Vagina (tissue), 2 donors: ENCODE measurements around the gene BIRC5. TPM values are rescaled to one million over a fixed set of nuclear protein-coding genes. Genes with fewer than 3 reads are reported as not detected.

ENCODE experiments used
- DNase-seq, 2 donors: peaks; one replicate each; pipeline ENCODE4 v3.0.0-alpha.2; 2017; ENCODE audit errors: extremely low spot score in 2 of 2
- H3K27ac ChIP-seq: fragments of 200-600 bp; sonication (generic); one replicate; pipeline ENCODE4 v1.5.1; 2019
- H3K27me3 ChIP-seq: fragments of 200-600 bp; sonication (generic); one replicate; pipeline ENCODE4 v1.5.1; 2019
- H3K36me3 ChIP-seq, 2 donors: fragments of 200-600 bp; sonication (generic); one replicate each; pipeline ENCODE4 v1.5.1; 2017 to 2019
- H3K4me1 ChIP-seq: fragments of 200-600 bp; sonication (generic); one replicate; pipeline ENCODE4 v1.5.1; 2019
- H3K4me3 ChIP-seq, 2 donors: fragments of 200-600 bp; sonication (generic); 1 replicate in 1 of 2; 2 replicates in 1 of 2; pipeline ENCODE4 v1.5.1; 2016 to 2019
- H3K9me3 ChIP-seq: fragments of 200-600 bp; sonication (generic); one replicate; pipeline ENCODE4 v1.5.1; 2019
- CTCF ChIP-seq, 3 experiments: fragments of 450-650 bp in 2 of 3; fragments of 200-600 bp in 1 of 3; sonication (generic) in 1 of 3; IDR thresholded peaks; one replicate each; pipeline ENCODE4 v1.5.1; 2017 to 2019; ENCODE audit warnings: antibody characterized with exemption in 3 of 3, mild to moderate bottlenecking in 2 of 3, moderate library complexity in 2 of 3
- POLR2A ChIP-seq, 2 donors: fragments of 450-650 bp; IDR thresholded peaks; one replicate each; pipeline ENCODE4 v1.6.1; 2017; ENCODE audit warnings: antibody characterized with exemption in 2 of 2, mild to moderate bottlenecking in 2 of 2, moderate library complexity in 2 of 2
- POLR2AphosphoS5 ChIP-seq, 2 donors: sonication (generic); formaldehyde crosslinking; IDR thresholded peaks; one replicate each; pipeline ENCODE4 v1.9.0; 2017; ENCODE audit warnings: antibody characterized with exemption in 2 of 2, mild to moderate bottlenecking in 2 of 2, low read depth in 1 of 2; ENCODE audit not compliant: insufficient read depth in 1 of 2
- intact Hi-C: fragments of 100-400 bp; cut with DNase I; formaldehyde crosslinking; loops from one replicate; pipeline ENCODE4 v1.15.1; 2023
- total RNA-seq: library from RNA; depleted of rRNA; stranded (reverse); fragments of >200 nt; gene quantifications from one replicate; pipeline ENCODE4 v1.2.3, GENCODE V29; 2016

Gene BIRC5
- total RNA-seq, 1 donor from 2014 or later, result 3.4 TPM

- no peaks in the 10 kb centered on the region for H3K27me3 ChIP-seq
- no peaks in the 10 kb centered on the region for H3K4me1 ChIP-seq
- no peaks in the 10 kb centered on the region for H3K9me3 ChIP-seq
- intact Hi-C loops, result no loop called here
- DNase-seq, result no peak
- no peaks in the 10 kb centered on the region for H3K36me3 ChIP-seq
- H3K27ac ChIP-seq, result no peak overlapping the region
- H3K4me3 ChIP-seq, result no peak overlapping the region
- TF ChIP-seq CTCF (IDR thresholded peaks at IDR 0.05) (no peak), POLR2AphosphoS5 (IDR thresholded peaks at IDR 0.05; ENCODE audit: insufficient read depth in 1 of 2, low read depth in 1 of 2) (no peak), POLR2A (IDR thresholded peaks at IDR 0.05) (no peak)
Measured at GRCh38 chr17:78235885-78236284, 21.8 kb downstream of the BIRC5 start.

- H3K36me3 ChIP-seq, result no peaks in the 10 kb centered on the region
- TF ChIP-seq POLR2AphosphoS5 (IDR thresholded peaks at IDR 0.05; ENCODE audit: insufficient read depth in 1 of 2, low read depth in 1 of 2) (no peak), CTCF (IDR thresholded peaks at IDR 0.05) (no peak)
- no peaks in the 10 kb centered on the region for H3K9me3 ChIP-seq
- DNase-seq, result no peak
- H3K4me1 ChIP-seq, result no peaks in the 10 kb centered on the region
- intact Hi-C loops, result no loop called here
- no peak overlapping the region for H3K27ac ChIP-seq
- no peak overlapping the region for H3K4me3 ChIP-seq
- H3K27me3 ChIP-seq, result no peaks in the 10 kb centered on the region
Measured at GRCh38 chr17:78236362-78237127, 22.5 kb downstream of the BIRC5 start.

- H3K36me3 ChIP-seq, result no peaks in the 10 kb centered on the region
- no peaks in the 10 kb centered on the region for H3K9me3 ChIP-seq
- no peak overlapping the region for H3K27ac ChIP-seq
- no peaks in the 10 kb centered on the region for H3K4me1 ChIP-seq
- no peak for TF ChIP-seq POLR2AphosphoS5 (IDR thresholded peaks at IDR 0.05; ENCODE audit: insufficient read depth in 1 of 2, low read depth in 1 of 2)
- TF ChIP-seq POLR2A (IDR thresholded peaks at IDR 0.05), result no peak
- TF ChIP-seq CTCF (IDR thresholded peaks at IDR 0.05), result no peak
- no peak for DNase-seq
- no peaks in the 10 kb centered on the region for H3K27me3 ChIP-seq
- no peak overlapping the region for H3K4me3 ChIP-seq
- intact Hi-C loops, result no loop called here
Measured at GRCh38 chr17:78237401-78238012, 23.5 kb downstream of the BIRC5 start.

GRCh38 chr17:78238823-78239488 lies 24.9 kb downstream of the BIRC5 start:
- no peak overlapping the region for H3K27ac ChIP-seq
- intact Hi-C loops, result no loop called here
- TF ChIP-seq CTCF (IDR thresholded peaks at IDR 0.05) (no peak), POLR2A (IDR thresholded peaks at IDR 0.05) (no peak), POLR2AphosphoS5 (IDR thresholded peaks at IDR 0.05; ENCODE audit: insufficient read depth in 1 of 2, low read depth in 1 of 2) (no peak)

More at GRCh38 chr17:78238823-78239488, 24.9 kb downstream of the BIRC5 start:
- no peaks in the 10 kb centered on the region for H3K27me3 ChIP-seq
- no peaks in the 10 kb centered on the region for H3K36me3 ChIP-seq
- no peak overlapping the region for H3K4me3 ChIP-seq
- DNase-seq, result no peak
- no peaks in the 10 kb centered on the region for H3K9me3 ChIP-seq
- no peaks in the 10 kb centered on the region for H3K4me1 ChIP-seq
